Measurements from ENCODE around the gene SH3BP1. TPM values are rescaled to one million over a fixed set of nuclear protein-coding genes. Genes with fewer than 3 reads are reported as not detected.

The SH3BP1 gene
- total and polyA plus RNA-seq, 2 of the 13 experiments (the other 11 are each of a cell fraction or from before 2014, with no cell fraction given) = 8.4 to 18.5 TPM

DNA sequence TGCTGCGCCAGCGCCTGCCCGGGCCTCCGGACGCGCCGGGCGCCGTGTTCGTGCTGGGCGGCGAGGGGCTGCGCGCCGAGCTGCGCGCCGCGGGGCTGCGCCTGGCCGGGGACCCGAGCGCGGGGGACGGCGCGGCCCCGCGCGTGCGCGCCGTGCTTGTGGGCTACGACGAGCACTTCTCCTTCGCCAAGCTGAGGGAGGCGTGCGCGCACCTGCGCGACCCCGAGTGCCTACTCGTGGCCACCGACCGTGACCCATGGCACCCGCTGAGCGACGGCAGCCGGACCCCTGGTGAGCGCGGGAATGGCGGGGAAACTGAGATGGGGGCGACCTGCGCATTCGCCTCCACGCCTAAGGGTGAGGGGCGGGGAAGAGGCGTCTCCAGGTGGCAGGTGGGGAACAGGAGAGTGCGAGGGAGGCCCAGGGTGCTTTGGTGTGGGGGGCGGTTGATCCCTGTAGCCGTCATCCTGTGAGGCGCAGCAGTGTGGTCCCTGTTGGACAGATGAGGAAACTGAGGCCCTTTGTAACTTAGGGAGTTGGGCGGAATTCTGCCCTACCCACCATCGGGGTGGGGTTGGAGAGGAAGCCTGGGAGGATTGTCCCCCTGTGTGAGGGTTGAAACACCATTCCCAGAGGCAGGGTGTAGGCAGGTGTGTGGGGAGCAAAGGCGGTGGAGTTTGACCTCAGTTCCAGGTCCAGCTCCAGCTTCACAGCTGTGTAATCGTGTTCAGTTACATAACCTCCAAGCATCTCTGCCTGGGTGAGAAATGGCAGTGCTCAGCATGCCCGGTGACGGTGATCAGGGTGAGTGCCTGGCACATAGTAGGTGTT is 19.8 kb downstream of the SH3BP1 start (continued):
- TF ChIP-seq, protein P1, sequence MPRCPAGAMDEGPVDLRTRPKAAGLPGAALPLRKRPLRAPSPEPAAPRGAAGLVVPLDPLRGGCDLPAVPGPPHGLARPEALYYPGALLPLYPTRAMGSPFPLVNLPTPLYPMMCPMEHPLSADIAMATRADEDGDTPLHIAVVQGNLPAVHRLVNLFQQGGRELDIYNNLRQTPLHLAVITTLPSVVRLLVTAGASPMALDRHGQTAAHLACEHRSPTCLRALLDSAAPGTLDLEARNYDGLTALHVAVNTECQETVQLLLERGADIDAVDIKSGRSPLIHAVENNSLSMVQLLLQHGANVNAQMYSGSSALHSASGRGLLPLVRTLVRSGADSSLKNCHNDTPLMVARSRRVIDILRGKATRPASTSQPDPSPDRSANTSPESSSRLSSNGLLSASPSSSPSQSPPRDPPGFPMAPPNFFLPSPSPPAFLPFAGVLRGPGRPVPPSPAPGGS (CRISPR knock-in tag; IDR thresholded peaks at IDR 0.05) = no peak; the same call in 1 of the 2 replicates
- no peak for TF ChIP-seq TSC22D2 (CRISPR knock-in tag; IDR thresholded peaks at IDR 0.05; ENCODE audit: borderline replicate concordance)
- TF ChIP-seq, protein P2, sequence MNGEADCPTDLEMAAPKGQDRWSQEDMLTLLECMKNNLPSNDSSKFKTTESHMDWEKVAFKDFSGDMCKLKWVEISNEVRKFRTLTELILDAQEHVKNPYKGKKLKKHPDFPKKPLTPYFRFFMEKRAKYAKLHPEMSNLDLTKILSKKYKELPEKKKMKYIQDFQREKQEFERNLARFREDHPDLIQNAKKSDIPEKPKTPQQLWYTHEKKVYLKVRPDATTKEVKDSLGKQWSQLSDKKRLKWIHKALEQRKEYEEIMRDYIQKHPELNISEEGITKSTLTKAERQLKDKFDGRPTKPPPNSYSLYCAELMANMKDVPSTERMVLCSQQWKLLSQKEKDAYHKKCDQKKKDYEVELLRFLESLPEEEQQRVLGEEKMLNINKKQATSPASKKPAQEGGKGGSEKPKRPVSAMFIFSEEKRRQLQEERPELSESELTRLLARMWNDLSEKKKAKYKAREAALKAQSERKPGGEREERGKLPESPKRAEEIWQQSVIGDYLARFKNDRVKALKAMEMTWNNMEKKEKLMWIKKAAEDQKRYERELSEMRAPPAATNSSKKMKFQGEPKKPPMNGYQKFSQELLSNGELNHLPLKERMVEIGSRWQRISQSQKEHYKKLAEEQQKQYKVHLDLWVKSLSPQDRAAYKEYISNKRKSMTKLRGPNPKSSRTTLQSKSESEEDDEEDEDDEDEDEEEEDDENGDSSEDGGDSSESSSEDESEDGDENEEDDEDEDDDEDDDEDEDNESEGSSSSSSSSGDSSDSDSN (CRISPR knock-in tag; IDR thresholded peaks at IDR 0.05) = peak; percentile 55; the same call in 1 of the 2 replicates
- TF ChIP-seq ZNF747 (CRISPR knock-in tag; IDR thresholded peaks at IDR 0.05; ENCODE audit: borderline replicate concordance) = peak; percentile 50
- TF ChIP-seq, protein P3, sequence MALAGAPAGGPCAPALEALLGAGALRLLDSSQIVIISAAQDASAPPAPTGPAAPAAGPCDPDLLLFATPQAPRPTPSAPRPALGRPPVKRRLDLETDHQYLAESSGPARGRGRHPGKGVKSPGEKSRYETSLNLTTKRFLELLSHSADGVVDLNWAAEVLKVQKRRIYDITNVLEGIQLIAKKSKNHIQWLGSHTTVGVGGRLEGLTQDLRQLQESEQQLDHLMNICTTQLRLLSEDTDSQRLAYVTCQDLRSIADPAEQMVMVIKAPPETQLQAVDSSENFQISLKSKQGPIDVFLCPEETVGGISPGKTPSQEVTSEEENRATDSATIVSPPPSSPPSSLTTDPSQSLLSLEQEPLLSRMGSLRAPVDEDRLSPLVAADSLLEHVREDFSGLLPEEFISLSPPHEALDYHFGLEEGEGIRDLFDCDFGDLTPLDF (CRISPR knock-in tag; IDR thresholded peaks at IDR 0.05) = no peak
- TF ChIP-seq FOXA1 (IDR thresholded peaks at IDR 0.05) = no peak
- peak; percentile 65 for TF ChIP-seq FOXA1 (CRISPR knock-in tag; IDR thresholded peaks at IDR 0.05)
- TF ChIP-seq MAFF (IDR thresholded peaks at IDR 0.05; ENCODE audit: low read depth, low read length) = no peak
- TF ChIP-seq HOXA3 (CRISPR knock-in tag; IDR thresholded peaks at IDR 0.05) = peak; percentile 76; the same call in 1 of the 2 replicates
- no peak; the same call in 1 of the 2 replicates for TF ChIP-seq ZNF772 (CRISPR knock-in tag; IDR thresholded peaks at IDR 0.05)
- no peak for TF ChIP-seq ZNF20 (CRISPR knock-in tag; IDR thresholded peaks at IDR 0.05)
- peak; percentile 81 for TF ChIP-seq GATAD2A (CRISPR knock-in tag; IDR thresholded peaks at IDR 0.05)
- no peak for TF ChIP-seq ZNF792 (CRISPR knock-in tag; IDR thresholded peaks at IDR 0.05)
- peak; percentile 63 for TF ChIP-seq KAT7 (CRISPR knock-in tag; IDR thresholded peaks at IDR 0.05; ENCODE audit: borderline replicate concordance)
- TF ChIP-seq, protein P4, sequence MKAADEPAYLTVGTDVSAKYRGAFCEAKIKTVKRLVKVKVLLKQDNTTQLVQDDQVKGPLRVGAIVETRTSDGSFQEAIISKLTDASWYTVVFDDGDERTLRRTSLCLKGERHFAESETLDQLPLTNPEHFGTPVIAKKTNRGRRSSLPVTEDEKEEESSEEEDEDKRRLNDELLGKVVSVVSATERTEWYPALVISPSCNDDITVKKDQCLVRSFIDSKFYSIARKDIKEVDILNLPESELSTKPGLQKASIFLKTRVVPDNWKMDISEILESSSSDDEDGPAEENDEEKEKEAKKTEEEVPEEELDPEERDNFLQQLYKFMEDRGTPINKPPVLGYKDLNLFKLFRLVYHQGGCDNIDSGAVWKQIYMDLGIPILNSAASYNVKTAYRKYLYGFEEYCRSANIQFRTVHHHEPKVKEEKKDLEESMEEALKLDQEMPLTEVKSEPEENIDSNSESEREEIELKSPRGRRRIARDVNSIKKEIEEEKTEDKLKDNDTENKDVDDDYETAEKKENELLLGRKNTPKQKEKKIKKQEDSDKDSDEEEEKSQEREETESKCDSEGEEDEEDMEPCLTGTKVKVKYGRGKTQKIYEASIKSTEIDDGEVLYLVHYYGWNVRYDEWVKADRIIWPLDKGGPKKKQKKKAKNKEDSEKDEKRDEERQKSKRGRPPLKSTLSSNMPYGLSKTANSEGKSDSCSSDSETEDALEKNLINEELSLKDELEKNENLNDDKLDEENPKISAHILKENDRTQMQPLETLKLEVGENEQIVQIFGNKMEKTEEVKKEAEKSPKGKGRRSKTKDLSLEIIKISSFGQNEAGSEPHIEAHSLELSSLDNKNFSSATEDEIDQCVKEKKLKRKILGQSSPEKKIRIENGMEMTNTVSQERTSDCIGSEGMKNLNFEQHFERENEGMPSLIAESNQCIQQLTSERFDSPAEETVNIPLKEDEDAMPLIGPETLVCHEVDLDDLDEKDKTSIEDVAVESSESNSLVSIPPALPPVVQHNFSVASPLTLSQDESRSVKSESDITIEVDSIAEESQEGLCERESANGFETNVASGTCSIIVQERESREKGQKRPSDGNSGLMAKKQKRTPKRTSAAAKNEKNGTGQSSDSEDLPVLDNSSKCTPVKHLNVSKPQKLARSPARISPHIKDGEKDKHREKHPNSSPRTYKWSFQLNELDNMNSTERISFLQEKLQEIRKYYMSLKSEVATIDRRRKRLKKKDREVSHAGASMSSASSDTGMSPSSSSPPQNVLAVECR (CRISPR knock-in tag; IDR thresholded peaks at IDR 0.05; ENCODE audit: borderline replicate concordance) = peak; percentile 92; the same call in 1 of the 2 replicates
- no peak for TF ChIP-seq ZSCAN29 (CRISPR knock-in tag; conservative IDR thresholded peaks at IDR 0.05)
- no peak for TF ChIP-seq ISL2 (CRISPR knock-in tag; IDR thresholded peaks at IDR 0.05)
- no peak for TF ChIP-seq CHD4 (IDR thresholded peaks at IDR 0.05; ENCODE audit: borderline replicate concordance, low read length)
- peak; percentile 62 to 71; a peak in 3 of 4 replicates for TF ChIP-seq NR2F1 (CRISPR knock-in tag; IDR thresholded peaks at IDR 0.05)
- TF ChIP-seq CENPX (CRISPR knock-in tag; IDR thresholded peaks at IDR 0.05) = no peak
- 0 out of 2 replicates have a peak, but pooled peaks have one; percentile 76 for TF ChIP-seq ZNF564 (CRISPR knock-in tag; IDR thresholded peaks at IDR 0.05)
- no peak for TF ChIP-seq HNRNPUL1 (IDR thresholded peaks at IDR 0.05; ENCODE audit: low read depth, low read length)

All from HepG2 (cell line).